Endodermal cell (in vitro differentiated cells): ENCODE data around the gene MYH6. TPM values are rescaled to one million over a fixed set of nuclear protein-coding genes. Genes with fewer than 3 reads are reported as not detected.

Experiments used
- DNase-seq: peaks from one replicate; pipeline ENCODE4 v3.0.0-alpha.2; 2017
- H3K27ac ChIP-seq: 2 replicates; pipeline ENCODE4 v1.5.1; 2013; ENCODE audit warnings: mild to moderate bottlenecking, low read depth, low read length, moderate library complexity
- H3K27me3 ChIP-seq: 2 replicates; pipeline ENCODE4 v1.6.1; 2013; ENCODE audit warnings: mild to moderate bottlenecking, low read length, moderate library complexity; ENCODE audit not compliant: insufficient read depth, control insufficient read depth, poor library complexity, severe bottlenecking
- H3K36me3 ChIP-seq: 2 replicates; pipeline ENCODE4 v1.7.0; 2013; ENCODE audit warnings: mild to moderate bottlenecking, low read length, moderate library complexity; ENCODE audit not compliant: control insufficient read depth, insufficient read depth
- H3K4me1 ChIP-seq: one replicate; pipeline ENCODE4 v1.7.0; 2013; ENCODE audit warnings: low read length; ENCODE audit not compliant: control insufficient read depth, insufficient read depth
- H3K4me3 ChIP-seq: 2 replicates; pipeline ENCODE4 v1.5.1; 2013; ENCODE audit warnings: mild to moderate bottlenecking, low read length, moderate library complexity
- H3K9ac ChIP-seq: 2 replicates; pipeline ENCODE4 v1.6.1; 2013; ENCODE audit warnings: mild to moderate bottlenecking, low read length, moderate library complexity; ENCODE audit not compliant: poor library complexity, severe bottlenecking; ENCODE audit errors: extremely low read depth
- H3K9me3 ChIP-seq: 2 replicates; pipeline ENCODE4 v1.6.1; 2013; ENCODE audit warnings: mild to moderate bottlenecking, low read length, moderate library complexity; ENCODE audit not compliant: control insufficient read depth
- H3K27ac Mint-ChIP-seq: 2 replicates; pipeline ENCODE4 v1.8.0; 2020; ENCODE audit warnings: mixed read lengths
- H3K27me3 Mint-ChIP-seq: 2 replicates; pipeline ENCODE4 v1.8.0; 2021; ENCODE audit warnings: mild to moderate bottlenecking, mixed read lengths; ENCODE audit not compliant: insufficient read depth
- H3K36me3 Mint-ChIP-seq: 2 replicates; pipeline ENCODE4 v1.8.0; 2020; ENCODE audit warnings: low read depth, mixed read lengths
- H3K4me1 Mint-ChIP-seq: 2 replicates; pipeline ENCODE4 v1.8.0; 2020; ENCODE audit warnings: mixed read lengths
- H3K4me3 Mint-ChIP-seq: 2 replicates; pipeline ENCODE4 v1.8.0; 2020; ENCODE audit warnings: mild to moderate bottlenecking, moderate library complexity, mixed read lengths
- H3K9me3 Mint-ChIP-seq: 2 replicates; pipeline ENCODE4 v1.8.0; 2020; ENCODE audit warnings: mild to moderate bottlenecking, mixed read lengths
- CTCF ChIP-seq: fragments of 200-600 bp; sonication (generic); conservative IDR thresholded peaks from 2 replicates; pipeline ENCODE4 v1.5.0; 2021; ENCODE audit warnings: antibody characterized with exemption, mild to moderate bottlenecking
- WGBS, 2 experiments: methylation state at CpG; one replicate each; pipeline versions ENCODE4 v1.1.5 to v1.1.7; 2013; ENCODE audit warnings: missing lambda C conversion rate in 2 of 2, mixed read lengths in 1 of 2; ENCODE audit not compliant: insufficient coverage in 1 of 2, insufficient read length in 1 of 2; 5-methylcytosine and 5-hydroxymethylcytosine counted together
- total RNA-seq, 2 donors: library from RNA; stranded (reverse); fragmentation: NEBNext Ultra II Directional in 1 of 2; extraction: Animal tissue kit (Norgen Biotek cat#: 25700) in 1 of 2; gene quantifications; 2 replicates in 1 of 2; 3 replicates in 1 of 2; pipeline ENCODE4 v1.2.1, GENCODE V29; 2021

Gene MYH6
- total RNA-seq, 2 donors from 2014 or later = not detected

- Histone ChIP-seq H3K4me1 (peaks cover 23% of the 10 kb centered on the region), H3K27me3 (no peaks in the 10 kb centered on the region), H3K9ac (no peak overlapping the region), H3K27ac (no peak overlapping the region), H3K36me3 (no peaks in the 10 kb centered on the region), H3K9me3 (no peaks in the 10 kb centered on the region), H3K4me3 (no peak overlapping the region)
- Mint-ChIP-seq H3K27ac (no peak overlapping the region), H3K4me3 (no peak overlapping the region), H3K9me3 (no peaks in the 10 kb centered on the region), H3K27me3 (peaks cover 36% of the 10 kb centered on the region), H3K36me3 (no peaks in the 10 kb centered on the region), H3K4me1 (peaks cover 13% of the 10 kb centered on the region)
- DNase-seq = peak; percentile 61
- TF ChIP-seq CTCF = peak; percentile 64
- WGBS, 2 experiments = 77 to 84% methylated on average over 6 to 10 of the region's 10 CpGs
Measured at GRCh38 chr14:23433457-23433856, 25.4 kb upstream of the MYH6 start.

GRCh38 chr14:23432946-23433345 lies 24.9 kb upstream of the MYH6 start:
- 89 to 94% methylated on average over 9 to 10 of the region's 10 CpGs for WGBS, 2 experiments
- Histone ChIP-seq H3K27ac (no peak overlapping the region), H3K4me1 (peaks cover 23% of the 10 kb centered on the region), H3K27me3 (peaks cover 5% of the 10 kb centered on the region), H3K36me3 (no peaks in the 10 kb centered on the region), H3K9me3 (no peaks in the 10 kb centered on the region), H3K4me3 (no peak overlapping the region), H3K9ac (no peak overlapping the region)
- H3K4me3 Mint-ChIP-seq = no peak overlapping the region
- no peak overlapping the region for H3K27ac Mint-ChIP-seq
- TF ChIP-seq CTCF = no peak
- peaks cover 40% of the 10 kb centered on the region for H3K27me3 Mint-ChIP-seq
- H3K36me3 Mint-ChIP-seq = no peaks in the 10 kb centered on the region
- peaks cover 9% of the 10 kb centered on the region for H3K4me1 Mint-ChIP-seq
- no peaks in the 10 kb centered on the region for H3K9me3 Mint-ChIP-seq
- DNase-seq = no peak

GRCh38 chr14:23432102-23432925 lies 24.2 kb upstream of the MYH6 start:
- no peak overlapping the region for H3K27ac Mint-ChIP-seq
- 90 to 94% methylated on average over 13 to 16 of the region's 17 CpGs for WGBS, 2 experiments

More at GRCh38 chr14:23432102-23432925, 24.2 kb upstream of the MYH6 start:
- Histone ChIP-seq H3K36me3 (no peaks in the 10 kb centered on the region), H3K9me3 (no peaks in the 10 kb centered on the region), H3K27ac (no peak overlapping the region), H3K4me1 (peaks cover 20% of the 10 kb centered on the region), H3K4me3 (no peak overlapping the region), H3K27me3 (peaks cover 9% of the 10 kb centered on the region), H3K9ac (no peak overlapping the region)
- Mint-ChIP-seq H3K27me3 (peaks cover 43% of the 10 kb centered on the region), H3K4me3 (no peak overlapping the region), H3K36me3 (no peaks in the 10 kb centered on the region), H3K4me1 (peaks cover 4% of the 10 kb centered on the region), H3K9me3 (no peaks in the 10 kb centered on the region)
- peak; percentile 23 for DNase-seq
- TF ChIP-seq CTCF = no peak
